ENCODE data around the gene MPO. TPM values are rescaled to one million over a fixed set of nuclear protein-coding genes. Genes with fewer than 3 reads are reported as not detected.

MPO gene
- total RNA-seq, 1 experiment from 2014 or later: not detected

DNA sequence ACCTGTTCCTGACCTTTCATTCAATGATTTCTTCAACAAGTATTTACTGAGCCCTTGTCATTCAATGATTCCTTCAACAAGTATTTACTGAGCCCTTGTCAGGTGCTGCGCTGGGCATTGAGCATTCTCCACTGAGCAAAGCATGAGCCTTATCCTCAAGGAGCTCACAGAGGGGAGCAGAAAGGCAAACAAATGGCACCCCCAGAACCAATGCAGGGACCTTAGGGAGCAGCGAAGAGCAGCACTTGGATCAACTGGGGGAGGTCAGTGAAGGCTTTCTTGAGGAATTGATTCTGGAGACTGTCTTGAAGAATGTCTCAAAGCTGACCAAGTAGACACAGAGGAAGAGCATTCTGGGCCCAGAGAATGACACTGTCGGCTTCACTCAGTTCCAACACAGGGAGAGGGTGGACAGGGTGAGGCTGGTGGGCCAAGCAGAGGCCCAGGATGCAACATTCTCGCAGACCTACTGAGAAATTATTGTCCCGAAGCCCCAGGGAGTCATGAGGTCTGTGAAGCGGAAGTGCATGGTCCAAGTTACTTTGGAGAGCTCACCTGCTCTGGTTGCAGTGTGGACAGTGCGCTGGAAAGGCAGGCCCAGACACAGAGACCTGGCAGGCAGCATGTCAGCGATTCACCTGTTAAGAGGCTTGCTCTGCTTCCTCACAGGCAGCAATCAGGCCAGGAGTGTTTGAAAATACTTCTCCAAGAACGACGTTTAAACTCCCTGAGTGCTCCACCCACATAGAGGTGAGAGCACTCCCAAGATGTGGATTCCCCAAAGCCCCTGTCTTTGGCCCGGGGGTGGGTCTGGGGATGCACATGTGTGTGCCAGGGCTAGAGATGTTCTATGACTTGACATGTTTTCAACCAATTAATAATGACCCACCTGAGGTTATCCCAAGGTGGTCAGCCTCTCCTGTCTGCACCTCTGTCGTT is 3.2 kb upstream of the MPO start:
- Histone ChIP-seq H3K27ac (ENCODE audit: insufficient read length, low read depth, low read length) (no peak overlapping the region), H3K18ac (ENCODE audit: insufficient read length, low read depth, low read length) (no peak overlapping the region), H2BK12ac (ENCODE audit: insufficient read length, low read depth, low read length) (no peak overlapping the region), H2AFZ (ENCODE audit: low read length) (no peak overlapping the region), H3K4ac (ENCODE audit: low read depth, low read length) (no peak overlapping the region), H3K9me3 (ENCODE audit: control insufficient read depth, low read depth, low read length) (no peaks in the 10 kb centered on the region), H2BK5ac (ENCODE audit: insufficient read length, low read length) (no peak overlapping the region), H3K9ac (ENCODE audit: extremely low read depth, insufficient read length, low read length) (no peak overlapping the region), H3T11ph (ENCODE audit: low read length) (no peak overlapping the region), H2BK15ac (ENCODE audit: low read depth, low read length) (no peak overlapping the region), H4K20me1 (ENCODE audit: control insufficient read depth, insufficient read depth, insufficient read length) (no peaks in the 10 kb centered on the region), H3K56ac (ENCODE audit: insufficient read length, low read depth, low read length) (no peak overlapping the region), H3K27me3 (ENCODE audit: insufficient read depth, low read length) (no peaks in the 10 kb centered on the region), H3K4me1 (ENCODE audit: insufficient read depth, low read length) (peaks cover 3% of the 10 kb centered on the region; the same call in 1 of the 2 replicates), H3K14ac (ENCODE audit: insufficient read depth, low read length) (no peak overlapping the region), H3K4me2 (ENCODE audit: insufficient read depth, insufficient read length, low read length) (no peak overlapping the region), H2BK20ac (ENCODE audit: low read depth, low read length, poor library complexity, severe bottlenecking) (no peak overlapping the region), H4K91ac (ENCODE audit: insufficient read length, low read depth, low read length) (no peak overlapping the region), H2AK5ac (ENCODE audit: insufficient read length, low read length) (no peak overlapping the region), H3K79me2 (ENCODE audit: insufficient read depth, low read length) (no peaks in the 10 kb centered on the region), H3K23me2 (ENCODE audit: insufficient read length, low read depth, low read length, poor library complexity, severe bottlenecking) (no peaks in the 10 kb centered on the region), H4K8ac (replicated peaks; ENCODE audit: insufficient read length, low read depth, low read length) (no peak overlapping the region), H3K23ac (ENCODE audit: insufficient read length, low read depth, low read length) (no peak overlapping the region), H2BK120ac (ENCODE audit: low read depth, low read length, poor library complexity, severe bottlenecking) (no peak overlapping the region), H4K5ac (ENCODE audit: insufficient read length, low read depth, low read length) (no peak overlapping the region), H3K79me1 (ENCODE audit: insufficient read depth, low read depth, low read length, poor library complexity, severe bottlenecking) (no peaks in the 10 kb centered on the region)
- H3K9me3 Mint-ChIP-seq: no peaks in the 10 kb centered on the region
- H3K27ac Mint-ChIP-seq: peak overlapping the region; percentile 75 to 85 (median 84); a peak in 6 of 7 replicates
- peaks cover 3% of the 10 kb centered on the region for H3K27me3 Mint-ChIP-seq (ENCODE audit: low read depth)
- H3K4me3 Mint-ChIP-seq: no peak overlapping the region
- TF ChIP-seq, protein P1, sequence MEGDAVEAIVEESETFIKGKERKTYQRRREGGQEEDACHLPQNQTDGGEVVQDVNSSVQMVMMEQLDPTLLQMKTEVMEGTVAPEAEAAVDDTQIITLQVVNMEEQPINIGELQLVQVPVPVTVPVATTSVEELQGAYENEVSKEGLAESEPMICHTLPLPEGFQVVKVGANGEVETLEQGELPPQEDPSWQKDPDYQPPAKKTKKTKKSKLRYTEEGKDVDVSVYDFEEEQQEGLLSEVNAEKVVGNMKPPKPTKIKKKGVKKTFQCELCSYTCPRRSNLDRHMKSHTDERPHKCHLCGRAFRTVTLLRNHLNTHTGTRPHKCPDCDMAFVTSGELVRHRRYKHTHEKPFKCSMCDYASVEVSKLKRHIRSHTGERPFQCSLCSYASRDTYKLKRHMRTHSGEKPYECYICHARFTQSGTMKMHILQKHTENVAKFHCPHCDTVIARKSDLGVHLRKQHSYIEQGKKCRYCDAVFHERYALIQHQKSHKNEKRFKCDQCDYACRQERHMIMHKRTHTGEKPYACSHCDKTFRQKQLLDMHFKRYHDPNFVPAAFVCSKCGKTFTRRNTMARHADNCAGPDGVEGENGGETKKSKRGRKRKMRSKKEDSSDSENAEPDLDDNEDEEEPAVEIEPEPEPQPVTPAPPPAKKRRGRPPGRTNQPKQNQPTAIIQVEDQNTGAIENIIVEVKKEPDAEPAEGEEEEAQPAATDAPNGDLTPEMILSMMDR (conservative IDR thresholded peaks at IDR 0.05): no peak
- DNase-seq: no peak
- H3K4me1 Mint-ChIP-seq: peaks cover 22 to 28% of the 10 kb centered on the region in 2 experiments
- no peaks in the 10 kb centered on the region; a peak in 1 of 7 replicates for H3K36me3 Mint-ChIP-seq (ENCODE audit: insufficient read depth in 1 of 3, low read depth in 3 of 3)
- WGBS (ENCODE audit: extremely low coverage, insufficient read length, low lambda C conversion rate): no CpG with 5 or more reads among the region's 12 CpGs
